ENCODE measurements around the gene PIWIL4.
"Not testable (repeated sequence)": the region's sequence is repeated elsewhere in the genome, so short reads cannot be mapped to it uniquely, and the experiment has no call there.

The PIWIL4 gene

GRCh38 chr11:94613120-94613519 lies 46.0 kb downstream of the PIWIL4 start:
- TF ChIP-seq CTCF (IDR thresholded peaks at IDR 0.05): no peak
- H3K27ac ChIP-seq: no peak overlapping the region

GRCh38 chr11:94623120-94623735 lies 56.1 kb downstream of the PIWIL4 start:
- no peak overlapping the region for H3K27ac ChIP-seq
- no peak for TF ChIP-seq ZFX (IDR thresholded peaks at IDR 0.05; ENCODE audit: borderline replicate concordance)
- TF ChIP-seq CTCF (IDR thresholded peaks at IDR 0.05): peak; percentile 86

- H3K27ac ChIP-seq: not testable (repeated sequence)
Measured at GRCh38 chr11:94625422-94625821, 58.3 kb downstream of the PIWIL4 start.

GRCh38 chr11:94627003-94627560 lies 59.9 kb downstream of the PIWIL4 start:
- not testable (repeated sequence) for H3K27ac ChIP-seq

GRCh38 chr11:94629741-94630140 lies 62.6 kb downstream of the PIWIL4 start:
- H3K27ac ChIP-seq: no peak overlapping the region
- TF ChIP-seq ZFX (IDR thresholded peaks at IDR 0.05; ENCODE audit: borderline replicate concordance): no peak
- no peak for TF ChIP-seq CTCF (IDR thresholded peaks at IDR 0.05)

- H3K27ac ChIP-seq: no peak overlapping the region
- no peak for TF ChIP-seq CTCF (IDR thresholded peaks at IDR 0.05)
- no peak for TF ChIP-seq ZFX (IDR thresholded peaks at IDR 0.05; ENCODE audit: borderline replicate concordance)
Measured at GRCh38 chr11:94630221-94630620, 63.1 kb downstream of the PIWIL4 start.

- TF ChIP-seq CTCF (IDR thresholded peaks at IDR 0.05) (no peak), ZFX (IDR thresholded peaks at IDR 0.05; ENCODE audit: borderline replicate concordance) (no peak)
- H3K27ac ChIP-seq: no peak overlapping the region
Measured at GRCh38 chr11:94632356-94632755, 65.2 kb downstream of the PIWIL4 start.

GRCh38 chr11:94635072-94635471 lies 67.9 kb downstream of the PIWIL4 start:
- no peak overlapping the region for H3K27ac ChIP-seq
- TF ChIP-seq CTCF (IDR thresholded peaks at IDR 0.05) (no peak), ZFX (IDR thresholded peaks at IDR 0.05; ENCODE audit: borderline replicate concordance) (no peak)
